DMS79 treated with DMSO at 0.1 percent for 48 hours (cell line): ENCODE results near the gene ARHGAP9.
"Not testable (repeated sequence)": the region's sequence is repeated elsewhere in the genome, so short reads cannot be mapped to it uniquely, and the experiment has no call there.

Experiments
- DNase-seq: peaks from one replicate; lab custom pipeline; 2025; lab: John Stamatoyannopoulos, UW

Gene ARHGAP9

GRCh38 chr12:57434517-57435223 is 45.0 kb downstream of the ARHGAP9 start, which contains the start of gene INHBC:
Gene INHBC, plus strand, starts transcription at chr12:57434784. Its CDS starts 103 bp downstream, at chr12:57434887.
- no peak for DNase-seq

GRCh38 chr12:57433370-57433769 is 46.3 kb downstream of the ARHGAP9 start:
- DNase-seq: no peak

- DNase-seq: no peak
Observed at GRCh38 chr12:57431654-57432188, 47.9 kb downstream of the ARHGAP9 start.

GRCh38 chr12:57430931-57431566 is 48.6 kb downstream of the ARHGAP9 start, which contains the start of gene R3HDM2:
Gene R3HDM2, minus strand, starts transcription at chr12:57431043. Its CDS starts 120,615 bp downstream, at chr12:57310428.
- DNase-seq: peak; percentile 85

- DNase-seq: no peak
Observed at GRCh38 chr12:57430112-57430930, 49.3 kb downstream of the ARHGAP9 start.

GRCh38 chr12:57429473-57430111 is 50.1 kb downstream of the ARHGAP9 start:
- no peak for DNase-seq

- DNase-seq: no peak
Observed at GRCh38 chr12:57428965-57429364, 50.7 kb downstream of the ARHGAP9 start.

GRCh38 chr12:57426948-57427347 is 52.7 kb downstream of the ARHGAP9 start:
- DNase-seq: not testable (repeated sequence)
